Gastroesophageal sphincter (tissue), 4 donors: Measurements from ENCODE around the gene PAX4. TPM values are rescaled to one million over a fixed set of nuclear protein-coding genes. Genes with fewer than 3 reads are reported as not detected.
A peak's percentile ranks its signal among the peaks of the same experiment; 100 is the strongest.

Experiments used
- ATAC-seq: fragments of 150-250 bp; one replicate; pipeline ENCODE4 v1.9.1; 2016; ENCODE audit warnings: mild to moderate bottlenecking, moderate library complexity
- H3K27ac ChIP-seq, 4 donors: fragments of 200-600 bp; sonication (generic) in 3 of 4; 1 replicate in 3 of 4; 2 replicates in 1 of 4; pipeline ENCODE4 v1.5.1; 2016 to 2019
- H3K27me3 ChIP-seq: fragments of 200-600 bp; sonication (generic); one replicate; pipeline ENCODE4 v1.5.1; 2019
- H3K36me3 ChIP-seq, 2 donors: fragments of 200-600 bp; sonication (generic); one replicate each; pipeline ENCODE4 v1.5.1; 2019; ENCODE audit warnings: control low read depth in 1 of 2
- H3K4me1 ChIP-seq, 3 donors: fragments of 200-600 bp; sonication (generic); 1 replicate in 2 of 3; 2 replicates in 1 of 3; pipeline ENCODE4 v1.5.1; 2016 to 2019; ENCODE audit warnings: control low read depth in 2 of 3
- H3K4me3 ChIP-seq, 2 donors: fragments of 200-600 bp; sonication (generic); one replicate each; pipeline ENCODE4 v1.5.1; 2019; ENCODE audit warnings: mild to moderate bottlenecking in 1 of 2, moderate library complexity in 1 of 2
- H3K9me3 ChIP-seq, 3 donors: fragments of 200-600 bp; sonication (generic); one replicate each; pipeline ENCODE4 v1.5.1; 2017 to 2019; ENCODE audit warnings: control low read depth in 2 of 3
- EP300 ChIP-seq: sonication (generic); formaldehyde crosslinking; IDR thresholded peaks from one replicate; pipeline ENCODE4 v1.6.1; 2017; ENCODE audit warnings: antibody characterized with exemption, mild to moderate bottlenecking
- POLR2A ChIP-seq, 2 donors: fragments of 450-650 bp; IDR thresholded peaks; one replicate each; pipeline ENCODE4 v1.6.1; 2017; ENCODE audit warnings: antibody characterized with exemption in 2 of 2, mild to moderate bottlenecking in 2 of 2, moderate library complexity in 1 of 2
- POLR2AphosphoS5 ChIP-seq: sonication (generic); formaldehyde crosslinking; IDR thresholded peaks from one replicate; pipeline ENCODE4 v1.6.1; 2017; ENCODE audit warnings: antibody characterized with exemption
- WGBS, 2 donors: methylation state at CpG; one replicate each; pipeline ENCODE4 v1.1.5; 2018; ENCODE audit warnings: low coverage in 1 of 2; 5-methylcytosine and 5-hydroxymethylcytosine counted together
- total RNA-seq, 4 donors: library from RNA; depleted of rRNA; stranded (reverse); fragments of >200 nt; gene quantifications; one replicate each; pipeline ENCODE4 v1.1.0, GENCODE V29; 2016
- TF ChIP-seq, protein P1 (sequence below), 4 experiments: fragments of 200-600 bp in 2 of 4; fragments of 450-650 bp in 2 of 4; sonication (generic) in 1 of 4; IDR thresholded peaks; one replicate each; pipeline ENCODE4 v1.5.1; 2017 to 2019; ENCODE audit warnings: antibody characterized with exemption in 4 of 4, mild to moderate bottlenecking in 2 of 4, moderate library complexity in 2 of 4

The PAX4 gene
- total RNA-seq, 4 donors from 2014 or later, result not detected

DNA sequence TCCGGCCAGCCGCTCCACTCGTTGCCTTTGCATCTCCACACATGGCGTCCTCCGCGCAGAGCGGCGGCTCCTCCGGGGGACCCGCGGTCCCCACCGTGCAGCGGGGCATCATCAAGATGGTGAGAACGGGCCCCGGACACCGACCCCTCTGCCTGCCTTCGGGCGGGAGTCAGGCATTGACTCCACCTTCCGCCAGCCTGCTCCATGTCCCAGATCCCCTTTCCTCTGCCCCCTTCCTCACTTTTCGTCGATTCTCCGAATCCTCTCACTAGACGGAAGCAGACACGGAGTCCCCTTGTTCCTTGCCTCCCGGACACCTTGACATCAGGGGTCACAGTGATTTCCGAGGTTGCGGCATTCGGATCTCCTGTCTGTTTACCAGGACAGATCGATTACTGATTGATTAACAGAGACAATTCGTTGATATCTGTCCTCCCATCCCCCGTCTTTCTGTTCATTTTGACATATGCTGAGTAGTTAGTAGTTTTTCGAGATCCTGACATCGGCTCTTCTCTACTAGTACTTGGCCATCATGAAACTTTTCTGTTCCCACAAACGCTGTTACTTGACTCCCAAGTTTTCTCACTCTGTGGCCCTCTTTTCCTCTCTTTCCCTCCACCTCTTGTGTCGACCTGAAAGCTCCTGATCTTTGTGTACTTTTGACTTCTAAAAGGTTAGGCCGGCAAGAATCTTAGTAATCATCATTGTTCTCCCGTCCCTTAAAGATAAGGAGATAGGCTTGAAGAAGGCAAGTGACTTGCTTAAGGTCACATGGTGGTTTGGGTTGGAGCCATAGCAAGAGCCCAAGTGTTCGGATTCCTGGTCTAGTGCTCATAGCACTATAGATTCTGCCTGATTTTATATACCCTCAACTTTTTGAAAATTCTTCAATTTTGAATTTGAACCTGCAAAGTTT, 34.6 kb upstream of the PAX4 start:
- Histone ChIP-seq H3K4me3 (peak overlapping the region; percentile 58 to 76), H3K9me3 (no peaks in the 10 kb centered on the region), H3K27me3 (no peaks in the 10 kb centered on the region), H3K4me1 (peaks cover 0 to 34% (median 3%) of the 10 kb centered on the region in 3 donors), H3K27ac (peak overlapping the region; percentile 56 to 97 (median 91)), H3K36me3 (peaks cover 0 to 5% of the 10 kb centered on the region in 2 donors)
- WGBS, 2 donors, result 1 to 2% methylated on average over 22 to 27 of the region's 38 CpGs
- peak; percentile 23 for ATAC-seq
- TF ChIP-seq EP300 (no peak), POLR2A (IDR thresholded peaks at IDR 0.05) (no peak), POLR2AphosphoS5 (no peak)
- TF ChIP-seq, protein P1, sequence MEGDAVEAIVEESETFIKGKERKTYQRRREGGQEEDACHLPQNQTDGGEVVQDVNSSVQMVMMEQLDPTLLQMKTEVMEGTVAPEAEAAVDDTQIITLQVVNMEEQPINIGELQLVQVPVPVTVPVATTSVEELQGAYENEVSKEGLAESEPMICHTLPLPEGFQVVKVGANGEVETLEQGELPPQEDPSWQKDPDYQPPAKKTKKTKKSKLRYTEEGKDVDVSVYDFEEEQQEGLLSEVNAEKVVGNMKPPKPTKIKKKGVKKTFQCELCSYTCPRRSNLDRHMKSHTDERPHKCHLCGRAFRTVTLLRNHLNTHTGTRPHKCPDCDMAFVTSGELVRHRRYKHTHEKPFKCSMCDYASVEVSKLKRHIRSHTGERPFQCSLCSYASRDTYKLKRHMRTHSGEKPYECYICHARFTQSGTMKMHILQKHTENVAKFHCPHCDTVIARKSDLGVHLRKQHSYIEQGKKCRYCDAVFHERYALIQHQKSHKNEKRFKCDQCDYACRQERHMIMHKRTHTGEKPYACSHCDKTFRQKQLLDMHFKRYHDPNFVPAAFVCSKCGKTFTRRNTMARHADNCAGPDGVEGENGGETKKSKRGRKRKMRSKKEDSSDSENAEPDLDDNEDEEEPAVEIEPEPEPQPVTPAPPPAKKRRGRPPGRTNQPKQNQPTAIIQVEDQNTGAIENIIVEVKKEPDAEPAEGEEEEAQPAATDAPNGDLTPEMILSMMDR (IDR thresholded peaks at IDR 0.05), result no peak

DNA sequence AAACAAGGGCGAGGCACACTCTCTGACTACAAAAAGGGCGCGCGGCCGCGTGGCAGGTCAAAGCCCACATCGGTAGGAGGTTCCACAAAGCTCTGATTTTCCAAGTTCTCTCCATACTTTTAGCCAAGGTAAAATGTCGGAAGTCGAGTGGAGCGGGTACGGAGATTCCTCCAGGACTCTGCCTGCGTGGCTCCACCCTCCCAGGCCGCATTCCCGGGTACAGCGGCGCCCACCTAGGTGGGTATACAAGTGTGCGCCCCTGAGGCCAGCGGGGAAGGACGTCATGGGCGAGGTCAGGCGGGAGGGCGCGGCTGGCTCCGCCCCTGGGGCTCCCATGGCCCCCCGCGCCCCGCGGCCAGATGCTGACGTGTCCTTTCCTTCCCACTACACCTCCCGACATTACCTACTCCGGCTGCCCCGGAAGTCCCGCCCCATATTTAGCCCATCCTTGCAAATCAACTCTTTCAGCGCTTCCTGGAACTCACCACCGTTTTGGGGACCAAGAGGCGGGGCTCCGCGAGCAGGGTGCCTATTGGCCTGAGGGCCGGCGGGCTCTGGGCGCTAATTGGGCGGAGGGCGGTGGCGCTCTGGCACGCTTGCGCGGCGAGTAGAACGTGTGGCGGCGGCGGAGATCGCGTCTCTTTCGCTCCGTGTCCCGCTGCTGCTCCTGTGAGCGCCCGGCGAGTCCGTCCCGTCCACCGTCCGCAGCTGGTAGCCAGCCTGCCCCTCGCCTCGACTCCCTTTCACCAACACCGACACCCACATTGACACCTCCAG, 33.8 kb upstream of the PAX4 start, which contains the start of gene SND1:
SND1 (plus strand) TSS at position 639 of the 777 bp plus-strand sequence. CDS start 180 bp downstream, outside the sequence.
- TF ChIP-seq POLR2A (IDR thresholded peaks at IDR 0.05) (peak; percentile 64 to 82), EP300 (no peak), POLR2AphosphoS5 (peak; percentile 64)
- TF ChIP-seq, protein P1 (IDR thresholded peaks at IDR 0.05), result peak in 2 of 4 experiments; percentile 5 to 17
- Histone ChIP-seq H3K27me3 (no peaks in the 10 kb centered on the region), H3K9me3 (no peaks in the 10 kb centered on the region), H3K27ac (peak within 1 kb of the TSS; percentile 84 to 97 (median 91)), H3K36me3 (no peaks in the 10 kb centered on the region), H3K4me1 (peaks cover 0 to 34% (median 3%) of the 10 kb centered on the region in 3 donors), H3K4me3 (peak within 1 kb of the TSS; percentile 67 to 76)
- ATAC-seq, result peak; percentile 99
- WGBS, 2 donors, result 1% methylated on average over 20 of the region's 67 CpGs; no CpG with 5 or more reads in 1 of the 2 donors

DNA sequence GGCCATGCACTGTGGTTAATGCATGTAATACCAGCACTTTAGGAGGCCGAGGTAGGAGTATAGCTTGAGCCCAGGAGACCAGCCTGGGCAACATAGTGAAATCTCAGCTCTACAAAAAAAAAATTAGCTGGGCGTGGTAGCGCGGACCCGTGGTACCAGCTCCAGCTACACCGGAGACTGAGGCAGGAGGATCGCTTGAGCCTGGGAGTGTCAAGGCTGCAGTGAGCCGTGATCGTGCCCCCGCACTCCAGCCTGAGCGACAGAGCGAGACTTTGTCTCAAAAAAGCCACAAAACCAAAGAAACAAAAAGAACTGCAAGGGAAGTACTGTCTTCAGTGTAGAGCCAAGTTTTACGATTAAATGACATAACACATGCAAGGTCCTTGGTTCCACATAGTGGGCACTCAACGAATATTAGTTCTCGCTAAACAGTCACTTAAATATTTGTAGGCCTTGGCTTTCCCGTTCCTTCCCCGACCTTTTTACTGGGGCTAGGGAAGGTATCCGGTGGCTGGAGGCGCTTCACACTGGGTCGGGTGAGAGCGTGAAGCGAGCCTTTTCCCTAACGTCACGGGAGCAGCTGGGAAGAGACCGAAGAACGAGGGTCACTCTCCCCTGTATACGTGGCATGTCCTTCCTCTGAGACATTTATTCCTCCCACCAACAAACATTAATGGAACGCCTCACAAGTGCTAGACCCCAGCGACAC, 33.1 kb upstream of the PAX4 start:
- Histone ChIP-seq H3K9me3 (no peaks in the 10 kb centered on the region), H3K4me1 (peaks cover 0 to 34% (median 3%) of the 10 kb centered on the region in 3 donors), H3K27me3 (peaks cover 3% of the 10 kb centered on the region), H3K36me3 (no peaks in the 10 kb centered on the region), H3K27ac (peak overlapping the region; percentile 84 to 97 (median 91)), H3K4me3 (peak overlapping the region; percentile 67 to 76)
- WGBS, 2 donors, result 65 to 71% methylated on average over 9 to 17 of the region's 29 CpGs
- TF ChIP-seq, protein P1 (IDR thresholded peaks at IDR 0.05), result no peak
- TF ChIP-seq EP300 (no peak), POLR2A (IDR thresholded peaks at IDR 0.05) (no peak), POLR2AphosphoS5 (no peak)
- ATAC-seq, result peak; percentile 0

DNA sequence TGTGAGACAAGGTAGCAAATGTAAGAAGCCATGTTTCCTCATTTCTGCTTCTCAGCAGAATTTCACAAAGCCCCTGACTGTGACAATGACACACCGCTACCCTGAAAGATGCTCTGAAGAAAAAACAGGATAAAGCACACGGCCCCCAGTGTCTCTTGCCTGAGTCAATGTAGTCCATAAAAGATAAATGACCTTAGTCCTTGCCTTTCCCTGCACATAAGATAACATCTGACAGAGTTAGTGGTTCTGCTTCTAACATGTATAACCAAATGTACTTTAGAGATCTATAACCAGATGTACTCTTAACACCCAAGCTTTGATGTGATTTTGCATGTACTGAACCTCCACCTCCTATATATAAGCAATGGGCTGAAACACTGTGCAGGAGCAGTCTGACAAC, 31.0 kb upstream of the PAX4 start:
- Histone ChIP-seq H3K4me3 (no peak overlapping the region), H3K4me1 (peaks cover 0 to 23% (median 3%) of the 10 kb centered on the region in 3 donors), H3K27ac (no peak overlapping the region), H3K27me3 (peaks cover 3% of the 10 kb centered on the region), H3K9me3 (no peaks in the 10 kb centered on the region), H3K36me3 (no peaks in the 10 kb centered on the region)
- no peak for ATAC-seq
- 59 to 83% methylated on average over 2 of the region's 2 CpGs for WGBS, 2 donors
- TF ChIP-seq, protein P1 (IDR thresholded peaks at IDR 0.05), result no peak
- TF ChIP-seq POLR2AphosphoS5 (no peak), EP300 (no peak), POLR2A (IDR thresholded peaks at IDR 0.05) (no peak)
